ENCODE results near the gene ZNF22.

The ZNF22 gene

DNA sequence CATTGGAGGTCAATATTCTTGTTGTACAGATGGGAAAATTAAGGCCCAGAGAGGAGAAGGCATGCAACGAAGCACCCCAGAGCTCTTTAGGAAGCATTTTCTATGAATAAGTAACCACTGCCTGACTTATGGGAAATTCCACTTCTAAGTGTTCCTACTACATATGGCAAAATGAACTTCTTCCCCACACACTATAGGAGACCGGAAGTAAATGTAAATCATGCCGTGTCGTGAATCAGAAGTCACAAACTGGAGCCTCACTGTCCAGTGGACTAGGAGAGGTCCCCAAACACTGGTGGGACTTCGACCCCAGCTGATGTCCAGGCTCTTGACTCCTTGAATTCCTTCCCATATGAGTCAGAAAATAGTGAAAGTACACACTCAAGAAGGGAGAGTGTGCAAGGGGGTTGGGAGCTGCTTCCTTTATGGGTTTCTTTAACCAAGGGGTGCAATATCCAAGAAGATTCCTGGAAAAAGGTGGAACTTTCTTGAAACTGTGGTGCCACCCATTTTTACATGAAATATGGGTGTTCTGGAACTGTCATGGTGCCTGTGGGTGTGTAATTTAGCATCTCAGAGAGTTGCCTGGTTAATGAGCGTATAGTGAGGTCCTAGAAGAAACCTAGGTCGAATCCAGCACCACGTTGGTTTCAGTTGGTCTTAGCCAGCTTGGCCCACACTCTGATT, 34.5 kb upstream of the ZNF22 start:
- Histone ChIP-seq H3K79me2 (ENCODE audit: control insufficient read depth, insufficient read depth, low read length, unreplicated experiment) (no peaks in the 10 kb centered on the region), H3K36me3 (ENCODE audit: insufficient read depth, low read length) (no peaks in the 10 kb centered on the region), H2AFZ (ENCODE audit: low read length, unreplicated experiment) (peak overlapping the region; percentile 28), H3K27ac (ENCODE audit: low read depth, low read length) (no peak overlapping the region), H3K27me3 (ENCODE audit: insufficient read depth, low read length) (no peaks in the 10 kb centered on the region), H3K4me3 (ENCODE audit: low read depth, low read length) (peak overlapping the region; percentile 35; the same call in 1 of the 2 replicates), H3K4me1 (ENCODE audit: control insufficient read depth, insufficient read depth, low read length, unreplicated experiment) (peaks cover 35% of the 10 kb centered on the region)

DNA sequence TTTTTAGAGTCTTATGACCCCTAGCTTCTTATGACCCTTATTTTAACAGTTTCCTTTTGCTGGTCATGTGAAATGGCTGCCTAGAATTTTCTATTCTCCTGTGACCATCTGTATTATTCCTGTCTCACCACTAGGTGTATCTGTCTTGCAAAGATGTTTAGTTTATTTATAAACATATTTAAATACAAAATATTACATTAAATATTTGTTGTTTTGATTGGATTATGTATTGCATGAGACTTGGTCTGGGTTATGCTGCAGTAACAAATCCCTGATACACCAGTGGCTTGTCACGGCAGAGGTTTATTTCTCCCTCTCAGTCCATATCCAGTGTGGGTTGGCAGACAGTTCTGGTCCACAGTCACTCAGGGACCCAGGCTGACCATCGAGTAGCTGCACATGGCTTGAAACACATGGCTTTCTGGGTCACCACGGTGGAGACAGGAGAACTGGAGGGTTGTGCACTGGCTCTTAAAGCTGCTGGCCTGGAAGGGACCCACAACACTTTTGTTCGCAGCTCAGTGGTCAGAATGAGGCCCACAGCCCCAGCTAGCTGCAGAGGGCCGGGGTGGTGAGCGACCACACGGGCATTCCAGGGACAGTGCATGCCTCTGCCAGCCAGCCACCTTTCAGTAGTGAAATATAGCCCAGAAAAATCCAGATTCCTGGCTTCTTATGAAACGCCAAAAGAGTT, 33.8 kb upstream of the ZNF22 start:
- H3K27me3 ChIP-seq (ENCODE audit: insufficient read depth, low read length) = no peaks in the 10 kb centered on the region
- H3K79me2 ChIP-seq (ENCODE audit: control insufficient read depth, insufficient read depth, low read length, unreplicated experiment) = no peaks in the 10 kb centered on the region
- peaks cover 35% of the 10 kb centered on the region for H3K4me1 ChIP-seq (ENCODE audit: control insufficient read depth, insufficient read depth, low read length, unreplicated experiment)
- no peaks in the 10 kb centered on the region for H3K36me3 ChIP-seq (ENCODE audit: insufficient read depth, low read length)
- H2AFZ ChIP-seq (ENCODE audit: low read length, unreplicated experiment) = peak overlapping the region; percentile 28
- no peak overlapping the region for H3K4me3 ChIP-seq (ENCODE audit: low read depth, low read length)
- no peak overlapping the region for H3K27ac ChIP-seq (ENCODE audit: low read depth, low read length)

GRCh38 chr10:44967616-44968015, 33.1 kb upstream of the ZNF22 start:
- peak overlapping the region; percentile 21; the same call in 1 of the 2 replicates for H3K4me3 ChIP-seq (ENCODE audit: low read depth, low read length)

DNA sequence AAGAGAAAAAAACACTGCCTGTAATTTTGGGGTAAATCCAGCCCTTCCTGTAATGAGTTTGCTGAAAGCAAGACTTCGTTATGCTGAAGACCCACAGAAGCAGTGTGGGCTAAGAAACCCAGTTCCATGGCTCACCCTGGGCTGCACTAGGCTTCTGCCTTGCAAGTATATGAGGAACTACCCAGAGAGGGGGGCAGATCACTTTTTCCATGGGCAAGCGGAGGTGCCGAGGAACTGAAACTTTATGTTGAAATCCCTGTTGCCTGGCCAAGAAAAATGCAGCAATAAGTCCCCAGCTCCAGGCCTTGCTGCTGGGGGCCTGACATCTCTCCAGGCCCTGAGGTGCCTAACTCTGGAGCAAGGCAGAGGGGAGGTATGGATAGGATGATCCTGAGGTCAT, 32.6 kb upstream of the ZNF22 start:
- H2AFZ ChIP-seq (ENCODE audit: low read length, unreplicated experiment) = no peak overlapping the region
- no peak overlapping the region for H3K27ac ChIP-seq (ENCODE audit: low read depth, low read length)
- H3K27me3 ChIP-seq (ENCODE audit: insufficient read depth, low read length) = no peaks in the 10 kb centered on the region
- peak overlapping the region; percentile 21; the same call in 1 of the 2 replicates for H3K4me3 ChIP-seq (ENCODE audit: low read depth, low read length)
- no peaks in the 10 kb centered on the region for H3K36me3 ChIP-seq (ENCODE audit: insufficient read depth, low read length)
- peaks cover 35% of the 10 kb centered on the region for H3K4me1 ChIP-seq (ENCODE audit: control insufficient read depth, insufficient read depth, low read length, unreplicated experiment)
- no peaks in the 10 kb centered on the region for H3K79me2 ChIP-seq (ENCODE audit: control insufficient read depth, insufficient read depth, low read length, unreplicated experiment)

More at GRCh38 chr10:44967616-44968015, 33.1 kb upstream of the ZNF22 start:
- Histone ChIP-seq H3K79me2 (ENCODE audit: control insufficient read depth, insufficient read depth, low read length, unreplicated experiment) (no peaks in the 10 kb centered on the region), H3K4me1 (ENCODE audit: control insufficient read depth, insufficient read depth, low read length, unreplicated experiment) (peaks cover 35% of the 10 kb centered on the region), H3K27me3 (ENCODE audit: insufficient read depth, low read length) (no peaks in the 10 kb centered on the region), H3K27ac (ENCODE audit: low read depth, low read length) (no peak overlapping the region), H3K36me3 (ENCODE audit: insufficient read depth, low read length) (no peaks in the 10 kb centered on the region), H2AFZ (ENCODE audit: low read length, unreplicated experiment) (no peak overlapping the region)

GRCh38 chr10:44968500-44969400, 32.0 kb upstream of the ZNF22 start:
- H3K4me1 ChIP-seq (ENCODE audit: control insufficient read depth, insufficient read depth, low read length, unreplicated experiment) = peaks cover 34% of the 10 kb centered on the region
- no peaks in the 10 kb centered on the region for H3K79me2 ChIP-seq (ENCODE audit: control insufficient read depth, insufficient read depth, low read length, unreplicated experiment)
- H3K36me3 ChIP-seq (ENCODE audit: insufficient read depth, low read length) = no peaks in the 10 kb centered on the region
- H2AFZ ChIP-seq (ENCODE audit: low read length, unreplicated experiment) = no peak overlapping the region
- H3K27ac ChIP-seq (ENCODE audit: low read depth, low read length) = no peak overlapping the region
- H3K4me3 ChIP-seq (ENCODE audit: low read depth, low read length) = no peak overlapping the region
- H3K27me3 ChIP-seq (ENCODE audit: insufficient read depth, low read length) = no peaks in the 10 kb centered on the region

- no peaks in the 10 kb centered on the region for H3K27me3 ChIP-seq (ENCODE audit: insufficient read depth, low read length)
- no peaks in the 10 kb centered on the region for H3K36me3 ChIP-seq (ENCODE audit: insufficient read depth, low read length)
- no peak overlapping the region for H2AFZ ChIP-seq (ENCODE audit: low read length, unreplicated experiment)
- no peak overlapping the region for H3K4me3 ChIP-seq (ENCODE audit: low read depth, low read length)
- H3K79me2 ChIP-seq (ENCODE audit: control insufficient read depth, insufficient read depth, low read length, unreplicated experiment) = no peaks in the 10 kb centered on the region
- H3K27ac ChIP-seq (ENCODE audit: low read depth, low read length) = no peak overlapping the region
- peaks cover 32% of the 10 kb centered on the region for H3K4me1 ChIP-seq (ENCODE audit: control insufficient read depth, insufficient read depth, low read length, unreplicated experiment)
These were observed 30.9 kb upstream of the ZNF22 start for GRCh38 chr10:44969854-44970253.

GRCh38 chr10:44970812-44971395, 29.8 kb upstream of the ZNF22 start:
- Histone ChIP-seq H3K36me3 (ENCODE audit: insufficient read depth, low read length) (no peaks in the 10 kb centered on the region), H3K79me2 (ENCODE audit: control insufficient read depth, insufficient read depth, low read length, unreplicated experiment) (no peaks in the 10 kb centered on the region), H3K27ac (ENCODE audit: low read depth, low read length) (no peak overlapping the region), H3K27me3 (ENCODE audit: insufficient read depth, low read length) (no peaks in the 10 kb centered on the region), H3K4me3 (ENCODE audit: low read depth, low read length) (no peak overlapping the region), H3K4me1 (ENCODE audit: control insufficient read depth, insufficient read depth, low read length, unreplicated experiment) (peaks cover 34% of the 10 kb centered on the region), H2AFZ (ENCODE audit: low read length, unreplicated experiment) (no peak overlapping the region)

DNA sequence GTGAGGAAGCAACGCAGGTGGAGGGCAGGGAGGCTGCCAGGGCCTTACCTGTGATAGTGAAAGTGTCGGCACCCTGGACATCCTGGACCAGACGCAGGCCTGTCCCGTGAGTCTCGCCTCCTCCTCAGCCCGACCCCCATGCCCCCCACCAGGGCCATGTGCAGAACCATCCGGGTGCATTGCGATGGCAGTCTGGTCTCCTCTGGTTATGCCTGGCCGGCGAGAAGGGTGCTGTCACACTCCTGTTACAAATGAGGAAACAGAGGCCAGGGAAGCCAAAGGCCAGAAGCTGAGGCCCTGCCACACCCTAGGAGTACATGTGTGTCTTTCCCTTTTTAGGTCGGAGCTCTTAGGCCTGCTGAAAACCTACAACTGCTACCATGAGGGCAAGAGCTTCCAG, 29.3 kb upstream of the ZNF22 start:
- H2AFZ ChIP-seq (ENCODE audit: low read length, unreplicated experiment) = no peak overlapping the region
- no peaks in the 10 kb centered on the region for H3K79me2 ChIP-seq (ENCODE audit: control insufficient read depth, insufficient read depth, low read length, unreplicated experiment)
- H3K36me3 ChIP-seq (ENCODE audit: insufficient read depth, low read length) = no peaks in the 10 kb centered on the region
- no peak overlapping the region for H3K4me3 ChIP-seq (ENCODE audit: low read depth, low read length)
- H3K27me3 ChIP-seq (ENCODE audit: insufficient read depth, low read length) = no peaks in the 10 kb centered on the region
- H3K27ac ChIP-seq (ENCODE audit: low read depth, low read length) = no peak overlapping the region
- H3K4me1 ChIP-seq (ENCODE audit: control insufficient read depth, insufficient read depth, low read length, unreplicated experiment) = peaks cover 34% of the 10 kb centered on the region

DNA sequence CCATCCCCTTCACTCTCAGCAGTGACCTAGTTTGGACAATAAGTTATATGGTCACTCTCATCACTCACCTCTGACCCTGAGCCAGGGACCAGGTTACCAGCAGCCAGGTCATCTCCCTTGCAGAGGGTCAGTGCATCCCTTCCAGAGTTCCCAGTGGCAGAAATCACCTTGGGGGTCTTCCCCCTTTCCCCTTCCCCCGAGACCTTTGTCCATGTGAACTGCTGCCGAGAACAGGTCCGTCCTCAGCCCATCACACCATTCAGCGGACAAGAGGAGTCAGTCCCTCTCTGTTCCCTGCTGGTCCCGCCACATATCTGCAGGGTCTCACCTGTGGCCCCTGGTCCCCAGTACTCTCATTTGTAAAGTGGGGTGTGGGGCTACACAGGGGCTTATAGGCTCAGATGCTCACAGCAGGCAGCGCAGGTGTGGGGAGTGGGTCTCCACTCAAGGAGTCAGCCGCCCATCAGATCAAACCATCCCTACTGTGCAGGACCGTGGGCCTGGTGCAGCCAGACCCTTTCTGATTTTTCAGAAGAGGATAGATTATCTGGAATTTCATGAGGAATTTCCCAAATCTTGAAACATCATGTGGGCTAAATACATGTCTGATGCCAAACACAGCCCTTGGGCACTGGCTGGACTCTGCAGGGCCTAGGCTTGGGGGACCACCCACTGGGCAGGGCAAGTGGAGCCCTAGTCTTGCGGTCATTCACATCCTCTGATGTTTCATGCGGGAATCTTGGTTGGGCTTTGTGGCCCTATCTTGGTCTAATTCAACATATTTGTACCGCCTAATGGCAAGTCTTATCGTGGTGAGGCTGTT, 28.6 kb upstream of the ZNF22 start:
- H2AFZ ChIP-seq (ENCODE audit: low read length, unreplicated experiment) = no peak overlapping the region

More for the DNA sequence above, 28.6 kb upstream of the ZNF22 start:
- no peak overlapping the region for H3K4me3 ChIP-seq (ENCODE audit: low read depth, low read length)
- H3K79me2 ChIP-seq (ENCODE audit: control insufficient read depth, insufficient read depth, low read length, unreplicated experiment) = peaks cover 3% of the 10 kb centered on the region
- no peak overlapping the region for H3K27ac ChIP-seq (ENCODE audit: low read depth, low read length)
- no peaks in the 10 kb centered on the region for H3K27me3 ChIP-seq (ENCODE audit: insufficient read depth, low read length)
- H3K4me1 ChIP-seq (ENCODE audit: control insufficient read depth, insufficient read depth, low read length, unreplicated experiment) = peaks cover 34% of the 10 kb centered on the region
- no peaks in the 10 kb centered on the region for H3K36me3 ChIP-seq (ENCODE audit: insufficient read depth, low read length)

Data from ACC112 (cell line).